ENCODE data around the gene PLCH2.
"Not testable (repeated sequence)": the region's sequence is repeated elsewhere in the genome, so short reads cannot be mapped to it uniquely, and the experiment has no call there.

PLCH2 gene

GRCh38 chr1:2541619-2542245 lies 65.6 kb downstream of the PLCH2 start:
- in situ Hi-C loops (cut with MboI; ENCODE audit: low sequenced_read_pairs), result loop anchor here (25.0 kb wide), 1 partner anchor 354 kb away; the partner anchor contains the start of gene FAAP20

DNA sequence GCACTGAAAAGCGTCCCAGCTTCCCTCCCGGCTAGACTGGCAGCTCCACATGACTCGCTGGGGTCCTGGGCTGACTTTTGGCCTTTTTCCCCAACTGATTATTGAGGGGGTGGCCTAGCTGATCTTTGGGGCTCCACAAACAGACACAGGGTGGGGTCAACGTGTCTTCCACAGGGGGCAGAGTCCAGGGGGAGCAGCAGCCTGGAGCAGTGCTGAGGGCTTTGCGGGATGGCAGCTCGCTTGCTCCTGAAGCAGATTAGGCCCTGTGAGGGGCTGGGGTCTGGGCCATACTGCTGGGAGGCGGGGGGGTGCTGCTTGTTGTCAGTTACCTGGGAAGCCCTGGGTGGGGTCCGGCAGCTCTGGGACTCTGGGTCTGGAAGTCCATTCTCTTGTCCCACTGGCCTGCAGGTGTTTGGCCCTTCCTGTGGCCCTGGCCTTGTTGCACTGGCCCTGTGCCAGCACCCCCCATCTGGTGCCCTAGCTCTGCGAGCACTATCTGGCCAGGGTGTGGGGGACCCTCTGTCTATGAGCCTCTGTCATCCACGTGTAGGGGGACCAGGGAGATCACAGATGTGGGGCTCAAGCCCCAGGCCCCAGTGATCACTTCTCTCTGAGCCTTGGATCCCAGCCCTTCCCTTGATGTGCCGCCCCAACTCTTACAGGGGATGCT lies 66.3 kb downstream of the PLCH2 start:
- in situ Hi-C loops (cut with MboI; ENCODE audit: low sequenced_read_pairs), result loop anchor here (25.0 kb wide), 1 partner anchor 355 kb away; the partner anchor contains the start of gene FAAP20

GRCh38 chr1:2543543-2544092 lies 67.5 kb downstream of the PLCH2 start:
- in situ Hi-C loops (cut with MboI; ENCODE audit: low sequenced_read_pairs), result loop anchor here (25.0 kb wide), 1 partner anchor 356 kb away; the partner anchor contains the start of gene FAAP20

GRCh38 chr1:2544093-2544874 lies 68.2 kb downstream of the PLCH2 start:
- in situ Hi-C loops (cut with MboI; ENCODE audit: low sequenced_read_pairs), result loop anchor here (25.0 kb wide), 1 partner anchor 357 kb away; the partner anchor contains the start of gene FAAP20

DNA sequence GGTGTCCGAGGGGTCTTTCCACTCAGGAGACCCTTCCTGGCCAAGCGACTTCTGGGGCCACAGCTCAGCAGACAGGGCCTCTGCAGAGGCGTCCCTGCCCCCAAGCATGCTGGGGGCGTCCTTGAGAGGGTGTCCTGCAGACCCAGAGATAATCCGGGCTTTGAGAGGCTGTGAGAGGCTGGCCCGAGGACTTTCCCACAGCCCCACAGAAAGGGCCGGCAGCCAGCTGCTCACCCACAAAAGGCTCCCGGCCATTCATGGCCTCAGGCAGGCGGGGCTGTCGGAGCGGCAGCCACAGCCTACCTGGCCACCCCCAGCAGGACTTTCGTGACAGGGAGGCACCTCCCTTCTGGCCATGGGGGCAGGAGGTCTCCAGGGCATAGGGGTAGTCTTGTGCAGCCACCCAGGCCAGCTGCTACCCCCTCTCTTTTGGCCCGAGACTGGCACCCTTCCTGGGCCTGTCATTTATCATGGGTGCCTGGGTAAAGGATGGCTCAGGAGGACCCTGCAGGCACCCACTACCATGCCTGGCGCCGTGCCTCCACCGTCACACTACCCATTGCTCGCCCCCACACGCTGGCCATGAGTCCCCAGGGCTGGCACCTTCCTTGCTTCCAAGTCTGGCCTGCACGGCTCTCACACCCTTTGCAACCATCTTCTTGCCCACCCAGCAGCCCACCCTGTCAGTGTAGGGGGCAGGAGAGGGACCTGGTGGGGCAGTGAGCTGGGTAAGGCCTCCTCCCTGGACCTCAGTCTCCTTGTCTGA lies 69.0 kb downstream of the PLCH2 start:
- in situ Hi-C loops (cut with MboI; ENCODE audit: low sequenced_read_pairs), result loop anchor here (25.0 kb wide), 1 partner anchor 358 kb away; the partner anchor contains the start of gene FAAP20

- in situ Hi-C loops (cut with MboI; ENCODE audit: low sequenced_read_pairs), result loop anchor here (25.0 kb wide), 1 partner anchor 359 kb away; the partner anchor contains the start of gene FAAP20
These were observed 69.8 kb downstream of the PLCH2 start for GRCh38 chr1:2545754-2546514.

DNA sequence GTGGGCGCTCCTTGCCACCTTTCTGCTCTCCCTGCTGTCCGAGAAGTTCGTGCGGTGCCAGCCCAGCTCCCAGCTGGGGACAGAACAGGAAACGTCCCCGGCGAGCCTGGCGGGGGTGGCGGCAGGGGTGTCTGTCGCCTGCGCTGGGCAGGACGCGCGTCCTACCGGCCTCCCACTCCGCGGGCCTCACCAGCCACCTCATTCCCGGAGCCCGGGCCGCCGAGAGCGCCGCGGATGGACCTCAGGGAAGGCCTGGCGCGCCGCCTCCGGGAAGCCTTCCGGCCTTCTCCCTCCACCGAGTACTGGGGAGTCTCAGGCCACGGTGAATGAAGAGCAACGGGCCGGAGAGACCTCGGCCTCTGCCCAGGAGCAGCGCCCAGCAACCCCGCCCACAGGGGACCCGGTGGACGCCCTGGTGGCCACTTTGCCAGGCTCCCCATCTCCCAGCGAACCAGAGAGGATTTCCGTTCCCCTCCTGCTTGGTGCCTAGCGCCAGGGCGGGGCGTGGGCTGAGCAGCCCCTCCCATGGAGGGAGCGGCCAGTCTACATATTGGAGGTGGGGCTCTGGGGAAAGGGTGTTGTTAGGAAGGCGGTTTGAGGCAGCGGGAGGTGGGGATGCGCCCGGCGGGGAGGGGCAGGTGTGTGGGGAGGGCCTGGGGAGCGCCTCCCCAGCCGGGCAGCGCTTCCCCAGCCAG lies 70.6 kb downstream of the PLCH2 start:
- in situ Hi-C loops (cut with MboI; ENCODE audit: low sequenced_read_pairs), result loop anchor here (25.0 kb wide), 1 partner anchor 359 kb away; the partner anchor contains the start of gene FAAP20

- in situ Hi-C loops (cut with MboI; ENCODE audit: low sequenced_read_pairs), result loop anchor here (25.0 kb wide), 1 partner anchor 360 kb away; the partner anchor contains the start of gene FAAP20
These were observed 71.3 kb downstream of the PLCH2 start for GRCh38 chr1:2547210-2548067.

- in situ Hi-C loops (cut with MboI; ENCODE audit: low sequenced_read_pairs), result loop anchor here (25.0 kb wide), 1 partner anchor 361 kb away; the partner anchor contains the start of gene FAAP20
These were observed 72.0 kb downstream of the PLCH2 start for GRCh38 chr1:2548068-2548589.

DNA sequence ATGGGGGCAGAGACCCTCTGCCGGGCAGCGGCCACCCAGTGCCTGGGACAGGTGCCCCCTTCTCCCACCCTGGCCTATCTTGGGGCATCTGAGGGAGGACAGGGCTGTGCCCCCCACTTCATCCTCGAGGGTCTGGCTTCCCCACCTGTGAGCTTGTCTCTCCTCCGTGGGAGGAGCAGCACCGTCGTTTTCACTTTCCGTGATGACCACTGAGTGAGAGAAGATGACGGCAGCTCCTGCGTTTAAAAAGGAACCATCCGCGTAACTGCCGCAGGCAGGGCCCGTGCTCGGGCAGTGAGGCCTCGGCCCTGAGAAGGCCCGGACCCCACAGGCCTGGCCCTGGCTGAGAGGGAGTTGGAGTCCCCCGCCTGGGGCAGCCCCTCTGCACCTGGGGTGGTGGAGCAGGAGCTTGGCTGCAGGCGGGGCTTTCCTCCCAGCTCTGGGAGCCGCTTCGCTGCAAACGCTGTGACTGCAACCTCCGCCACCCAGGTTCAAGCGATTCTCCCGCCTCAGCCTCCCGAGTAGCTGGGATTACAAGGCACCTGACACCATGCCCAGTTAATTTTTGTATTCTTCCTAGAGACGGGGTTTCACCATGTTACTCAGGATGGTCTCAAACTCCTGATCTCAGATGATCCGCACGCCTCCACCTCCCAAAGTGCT lies 73.4 kb downstream of the PLCH2 start:
- in situ Hi-C loops (cut with MboI; ENCODE audit: low sequenced_read_pairs), result loop anchor here (25.0 kb wide), 1 partner anchor 362 kb away; the partner anchor contains the start of gene FAAP20

DNA sequence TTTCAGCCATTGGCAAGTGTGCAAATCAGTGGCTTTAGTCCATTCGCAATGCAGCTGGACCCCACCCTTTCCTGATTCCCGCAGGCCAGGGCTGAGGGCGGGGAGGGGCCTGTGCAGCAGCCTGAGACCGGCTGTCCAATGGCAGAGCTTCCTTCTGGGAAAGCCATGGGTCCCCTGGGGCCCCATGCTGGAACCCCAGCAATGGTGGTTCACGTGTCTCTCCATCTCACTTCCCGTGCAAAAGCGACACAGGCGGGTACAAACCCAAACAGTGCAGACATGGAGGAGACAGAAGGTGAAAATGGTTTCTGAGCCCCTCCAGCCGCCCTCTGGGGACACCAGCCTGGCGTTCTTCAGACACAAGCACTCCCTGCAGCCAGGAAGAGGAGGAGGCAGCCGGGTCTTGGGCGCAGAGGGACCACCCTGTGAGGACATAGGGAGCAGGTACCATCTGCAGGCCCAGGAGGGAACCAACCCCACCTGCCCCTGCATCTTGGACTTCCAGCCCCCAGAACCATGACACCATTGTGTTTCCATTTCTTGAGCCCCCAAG lies 74.3 kb downstream of the PLCH2 start:
- in situ Hi-C loops (cut with MboI; ENCODE audit: low sequenced_read_pairs), result not testable (repeated sequence)

DNA sequence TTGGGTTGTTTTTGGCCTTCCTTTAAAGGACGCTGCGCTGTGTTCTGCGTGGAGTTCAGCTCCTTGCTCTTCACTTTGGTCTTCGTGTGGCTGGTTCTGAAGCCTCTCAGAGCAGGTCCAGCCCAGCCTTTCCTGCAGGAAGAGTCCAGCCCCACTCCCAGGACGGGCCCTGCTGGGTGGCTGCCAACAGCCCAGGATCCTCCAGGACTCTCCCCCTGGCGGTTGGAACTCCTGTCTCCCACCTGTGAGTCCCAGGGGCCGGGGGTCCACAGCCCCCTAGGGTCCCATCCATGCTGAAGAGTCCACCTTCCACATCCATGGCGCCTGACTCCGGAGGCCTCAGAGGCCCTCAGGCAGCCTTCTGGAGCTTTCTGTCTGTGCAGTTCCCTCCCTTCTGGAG lies 75.5 kb downstream of the PLCH2 start:
- in situ Hi-C loops (cut with MboI; ENCODE audit: low sequenced_read_pairs), result not testable (repeated sequence)

GRCh38 chr1:2552189-2552588 lies 76.1 kb downstream of the PLCH2 start:
- in situ Hi-C loops (cut with MboI; ENCODE audit: low sequenced_read_pairs), result no loop called here

DNA sequence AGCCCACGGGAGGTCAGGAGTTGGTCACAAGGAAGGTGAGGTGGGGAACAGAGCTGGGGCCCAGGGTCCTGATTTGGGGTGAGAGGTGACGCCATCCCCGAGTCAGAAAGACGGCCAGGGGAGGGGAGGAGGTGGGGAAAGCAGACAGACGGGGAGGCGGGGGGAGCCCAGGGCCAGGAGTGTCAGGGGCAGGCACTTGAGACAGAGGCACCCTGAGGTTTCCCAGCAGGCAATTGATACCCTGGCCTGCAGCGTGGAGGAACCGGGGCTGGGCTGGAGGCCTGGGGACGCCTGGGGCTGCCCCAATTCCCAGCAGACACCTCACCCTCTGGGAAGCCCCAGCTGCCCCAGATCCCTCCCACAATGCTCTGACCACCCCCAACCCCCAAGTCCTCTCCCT lies 77.0 kb downstream of the PLCH2 start:
- in situ Hi-C loops (cut with MboI; ENCODE audit: low sequenced_read_pairs), result not testable (repeated sequence)

DNA sequence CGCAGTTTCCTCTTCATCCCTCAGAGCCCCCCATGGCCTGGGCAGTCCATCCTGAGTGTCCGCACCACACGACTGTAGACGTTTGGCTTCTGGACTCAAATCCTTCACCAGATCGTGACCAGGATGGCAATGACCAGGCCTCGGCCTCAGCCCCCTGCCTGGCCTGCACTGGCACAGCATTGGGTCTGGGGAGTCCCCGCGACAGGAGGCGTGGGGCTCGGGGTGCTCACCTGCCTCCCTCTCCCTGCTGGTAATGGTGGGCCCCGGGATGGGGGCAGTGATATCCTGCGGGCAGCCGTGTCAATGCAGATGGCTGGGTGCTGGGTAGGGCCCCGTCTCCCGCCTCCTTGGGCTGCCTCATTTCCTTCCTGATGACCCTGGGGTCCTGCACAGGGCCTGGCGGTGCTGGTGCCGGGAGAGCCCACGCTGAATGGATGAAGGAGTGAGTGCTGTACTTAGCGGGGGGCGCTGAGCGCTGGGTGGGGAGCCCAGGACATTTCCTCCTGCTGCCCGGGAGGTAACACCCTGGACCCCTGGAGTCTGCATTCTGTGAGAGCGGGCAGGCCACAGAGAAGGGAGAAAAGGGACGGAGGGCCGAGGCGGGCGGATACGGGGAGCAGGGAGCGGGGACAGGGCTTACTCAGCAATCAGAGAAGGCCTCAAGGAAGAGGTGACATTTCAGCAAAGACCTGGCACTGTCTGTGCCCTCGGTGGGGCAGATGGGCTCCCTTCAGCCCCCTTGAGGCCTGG lies 78.0 kb downstream of the PLCH2 start:
- in situ Hi-C loops (cut with MboI; ENCODE audit: low sequenced_read_pairs), result no loop called here
